LHCN-M2 (cell line): Measurements from ENCODE around the gene RTKN. TPM values are rescaled to one million over a fixed set of nuclear protein-coding genes. Genes with fewer than 3 reads are reported as not detected.

ENCODE experiments used
- DNase-seq: peaks from one replicate; pipeline ENCODE4 v3.0.0-alpha.2; 2012; ENCODE audit warnings: low read depth
- total RNA-seq: library from RNA; depleted of rRNA; stranded (reverse); fragments of >200 nt; gene quantifications from 2 replicates; pipeline ENCODE4 v1.2.3, GENCODE V29; 2014; rRNA removed

RTKN gene
- total RNA-seq, 1 experiment from 2014 or later: 51.4 TPM

GRCh38 chr2:74379851-74380789 lies 61.6 kb downstream of the RTKN start, which contains the start of gene DCTN1:
Gene DCTN1 (minus strand): TSS chr2:74380311. CDS start chr2:74380037, 274 bp downstream.
- peak; percentile 54 for DNase-seq

- no peak for DNase-seq
Measured at GRCh38 chr2:74378007-74378406, 63.7 kb downstream of the RTKN start.

DNA sequence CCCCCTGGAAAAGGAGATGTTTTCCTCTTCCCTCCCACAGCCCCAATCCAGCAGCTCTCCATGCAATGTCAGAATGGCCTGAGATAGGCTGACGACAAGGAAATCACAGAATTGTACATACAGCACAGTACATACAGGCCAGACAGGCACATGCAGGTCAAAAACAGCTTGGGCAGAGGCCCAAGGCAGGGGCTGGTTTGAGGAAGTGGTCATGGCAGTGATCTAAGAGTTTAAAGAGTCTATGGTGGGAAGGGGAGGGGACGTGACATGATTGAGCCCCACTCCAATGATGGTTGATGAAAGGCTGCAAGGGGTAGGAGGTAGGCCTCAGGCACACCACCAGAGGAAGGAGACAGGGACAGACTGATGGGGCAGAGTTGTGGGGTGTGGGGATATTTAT lies 65.9 kb downstream of the RTKN start:
- no peak for DNase-seq

Other genes starting within 250 kb of the RTKN start
- gene MTHFD2, start 243.3 kb downstream of the RTKN start, total RNA-seq: 59.0 and 60.1 TPM in 2 replicates
- gene SLC4A5, start 98.5 kb downstream of the RTKN start, total RNA-seq: 0.11 TPM in 1 of 2 replicates, not detected in the other
- gene DCTN1, start 61.6 kb downstream of the RTKN start, total RNA-seq: 117 and 126 TPM in 2 replicates
- gene C2orf81, start 20.3 kb downstream of the RTKN start, total RNA-seq: 0.63 and 1.5 TPM in 2 replicates
- gene WDR54, start 20.2 kb downstream of the RTKN start, total RNA-seq: 40.0 and 55.8 TPM in 2 replicates
- 5.6 and 23.2 TPM in 2 replicates for gene INO80B, start 13.2 kb upstream of the RTKN start, total RNA-seq
- 58.6 and 65.4 TPM in 2 replicates for gene WBP1, start 16.5 kb upstream of the RTKN start, total RNA-seq
- gene MOGS, start 23.4 kb upstream of the RTKN start, total RNA-seq: 40.8 and 41.6 TPM in 2 replicates
- gene MRPL53, start 30.7 kb upstream of the RTKN start, total RNA-seq: 23.7 and 26.7 TPM in 2 replicates
- 13.1 and 13.7 TPM in 2 replicates for gene CCDC142, start 41.1 kb upstream of the RTKN start, total RNA-seq
- gene TTC31, start 41.1 kb upstream of the RTKN start, total RNA-seq: 22.4 and 24.2 TPM in 2 replicates
- 1.2 and 1.6 TPM in 2 replicates for gene LBX2, start 57.7 kb upstream of the RTKN start, total RNA-seq
- gene PCGF1, start 65.8 kb upstream of the RTKN start, total RNA-seq: 29.4 and 29.6 TPM in 2 replicates
- gene TLX2, start 72.5 kb upstream of the RTKN start, total RNA-seq: 0.46 and 1.1 TPM in 2 replicates
- gene DQX1, start 84.3 kb upstream of the RTKN start, total RNA-seq: not detected in 2 replicates
- 140 TPM in 2 replicates for gene AUP1, start 87.8 kb upstream of the RTKN start, total RNA-seq
- gene HTRA2, start 88.0 kb upstream of the RTKN start, total RNA-seq: 40.9 and 43.2 TPM in 2 replicates
- 9.9 and 11.7 TPM in 2 replicates for gene LOXL3, start 112.0 kb upstream of the RTKN start, total RNA-seq
- gene DOK1, start 112.8 kb upstream of the RTKN start, total RNA-seq: 25.1 and 33.5 TPM in 2 replicates
- 0.06 TPM in 1 of 2 replicates, not detected in the other for gene M1AP, start 206.4 kb upstream of the RTKN start, total RNA-seq
- gene SEMA4F, start 212.3 kb upstream of the RTKN start, total RNA-seq: 8.8 and 11.3 TPM in 2 replicates